Activated B cell treated with CpG ODN at 0.5 μM for 24 hours (primary cell): ENCODE data around the gene LHFPL6. TPM values are rescaled to one million over a fixed set of nuclear protein-coding genes. Genes with fewer than 3 reads are reported as not detected.

Source experiments
- ATAC-seq: fragments of 200-7000 bp; cut with Tn5 transposase; one replicate; pipeline ENCODE4 v1.10.0; 2021; ENCODE audit warnings: low read depth, mild to moderate bottlenecking, moderate library complexity
- CTCF ChIA-PET: fragments of 350-600 bp; sonication (Branson Sonifier 250); formaldehyde crosslinking; loops from one replicate; lab custom pipeline; 2021; ENCODE audit warnings: antibody characterized with exemption; lab: Charles Lee
- POLR2A ChIA-PET: fragments of 350-600 bp; sonication (Branson Sonifier 250); formaldehyde crosslinking; loops from one replicate; lab custom pipeline; 2021; ENCODE audit warnings: antibody characterized with exemption; lab: Charles Lee
- DNase-seq: peaks from one replicate; pipeline ENCODE4 v3.0.0; 2022
- H3K27ac Mint-ChIP-seq: one replicate; pipeline ENCODE4 v1.8.0; 2020; ENCODE audit warnings: mixed read lengths
- H3K27me3 Mint-ChIP-seq: one replicate; pipeline ENCODE4 v1.8.0; 2021; ENCODE audit warnings: mixed read lengths
- H3K36me3 Mint-ChIP-seq: one replicate; pipeline ENCODE4 v1.8.0; 2021; ENCODE audit warnings: low read depth, mixed read lengths
- H3K4me1 Mint-ChIP-seq: one replicate; pipeline ENCODE4 v1.8.0; 2021; ENCODE audit warnings: mixed read lengths
- H3K4me3 Mint-ChIP-seq: one replicate; pipeline ENCODE4 v1.8.0; 2020; ENCODE audit warnings: mild to moderate bottlenecking, mixed read lengths
- H3K9me3 Mint-ChIP-seq: one replicate; pipeline ENCODE4 v1.8.0; 2020; ENCODE audit warnings: mixed read lengths
- CTCF ChIP-seq: fragments of 200-600 bp; IDR thresholded peaks from one replicate; pipeline ENCODE4 v1.8.0; 2022; ENCODE audit warnings: antibody characterized with exemption, mild to moderate bottlenecking
- intact Hi-C: fragments of 100-400 bp; cut with micrococcal nuclease; formaldehyde crosslinking; loops from one replicate; pipeline ENCODE4 v1.15.1; 2024
- total RNA-seq: library from RNA; stranded (reverse); gene quantifications from 2 replicates; pipeline ENCODE4 v1.2.3, GENCODE V29; 2022

LHFPL6 gene
- total RNA-seq, 1 donor from 2014 or later, result 0.13 TPM

- H3K36me3 Mint-ChIP-seq, result no peaks in the 10 kb centered on the region
- intact Hi-C loops, result no loop called here
- H3K4me3 Mint-ChIP-seq, result no peak overlapping the region
- ChIA-PET POLR2A (no interaction called here), CTCF (no interaction called here)
- H3K4me1 Mint-ChIP-seq, result no peaks in the 10 kb centered on the region
- ATAC-seq (no peak), DNase-seq (no peak)
- no peak for TF ChIP-seq CTCF
- no peaks in the 10 kb centered on the region for H3K9me3 Mint-ChIP-seq
- H3K27ac Mint-ChIP-seq, result no peak overlapping the region
- H3K27me3 Mint-ChIP-seq, result no peaks in the 10 kb centered on the region
These were observed 99.9 kb downstream of the LHFPL6 start for GRCh38 chr13:39503048-39503447.

GRCh38 chr13:39501702-39502324 lies 101.2 kb downstream of the LHFPL6 start:
- H3K27me3 Mint-ChIP-seq, result no peaks in the 10 kb centered on the region
- no peaks in the 10 kb centered on the region for H3K9me3 Mint-ChIP-seq
- intact Hi-C loops, result no loop called here
- no peaks in the 10 kb centered on the region for H3K36me3 Mint-ChIP-seq
- TF ChIP-seq CTCF, result no peak
- ATAC-seq (no peak), DNase-seq (no peak)
- H3K27ac Mint-ChIP-seq, result no peak overlapping the region
- H3K4me1 Mint-ChIP-seq, result no peaks in the 10 kb centered on the region
- ChIA-PET POLR2A (no interaction called here), CTCF (no interaction called here)
- no peak overlapping the region for H3K4me3 Mint-ChIP-seq

- DNase-seq (no peak), ATAC-seq (no peak)
- ChIA-PET POLR2A (no interaction called here), CTCF (no interaction called here)
- no peaks in the 10 kb centered on the region for H3K4me1 Mint-ChIP-seq
- intact Hi-C loops, result no loop called here
- H3K4me3 Mint-ChIP-seq, result no peak overlapping the region
- H3K27ac Mint-ChIP-seq, result no peak overlapping the region
- H3K27me3 Mint-ChIP-seq, result no peaks in the 10 kb centered on the region
- TF ChIP-seq CTCF, result no peak
- H3K9me3 Mint-ChIP-seq, result no peaks in the 10 kb centered on the region
- no peaks in the 10 kb centered on the region for H3K36me3 Mint-ChIP-seq
These were observed 103.4 kb downstream of the LHFPL6 start for GRCh38 chr13:39499604-39500003.

- Mint-ChIP-seq H3K27ac (no peak overlapping the region), H3K27me3 (no peaks in the 10 kb centered on the region), H3K4me1 (no peaks in the 10 kb centered on the region), H3K4me3 (no peak overlapping the region), H3K9me3 (no peaks in the 10 kb centered on the region), H3K36me3 (no peaks in the 10 kb centered on the region)
- DNase-seq (no peak), ATAC-seq (no peak)
- ChIA-PET CTCF (no interaction called here), POLR2A (no interaction called here)
- intact Hi-C loops, result no loop called here
- no peak for TF ChIP-seq CTCF
These were observed 104.4 kb downstream of the LHFPL6 start for GRCh38 chr13:39498471-39499114.

GRCh38 chr13:39496506-39496905 lies 106.5 kb downstream of the LHFPL6 start:
- ATAC-seq, result no peak
- intact Hi-C loops, result no loop called here
- TF ChIP-seq CTCF, result no peak
- no peaks in the 10 kb centered on the region for H3K4me1 Mint-ChIP-seq
- ChIA-PET POLR2A (no interaction called here), CTCF (no interaction called here)
- H3K27me3 Mint-ChIP-seq, result no peaks in the 10 kb centered on the region
- H3K4me3 Mint-ChIP-seq, result no peak overlapping the region
- no peaks in the 10 kb centered on the region for H3K36me3 Mint-ChIP-seq
- H3K9me3 Mint-ChIP-seq, result no peaks in the 10 kb centered on the region
- no peak for DNase-seq
- no peak overlapping the region for H3K27ac Mint-ChIP-seq
